ENCODE data around the gene CLPTM1L.
"Not testable (repeated sequence)": the region's sequence is repeated elsewhere in the genome, so short reads cannot be mapped to it uniquely, and the experiment has no call there.

DNA sequence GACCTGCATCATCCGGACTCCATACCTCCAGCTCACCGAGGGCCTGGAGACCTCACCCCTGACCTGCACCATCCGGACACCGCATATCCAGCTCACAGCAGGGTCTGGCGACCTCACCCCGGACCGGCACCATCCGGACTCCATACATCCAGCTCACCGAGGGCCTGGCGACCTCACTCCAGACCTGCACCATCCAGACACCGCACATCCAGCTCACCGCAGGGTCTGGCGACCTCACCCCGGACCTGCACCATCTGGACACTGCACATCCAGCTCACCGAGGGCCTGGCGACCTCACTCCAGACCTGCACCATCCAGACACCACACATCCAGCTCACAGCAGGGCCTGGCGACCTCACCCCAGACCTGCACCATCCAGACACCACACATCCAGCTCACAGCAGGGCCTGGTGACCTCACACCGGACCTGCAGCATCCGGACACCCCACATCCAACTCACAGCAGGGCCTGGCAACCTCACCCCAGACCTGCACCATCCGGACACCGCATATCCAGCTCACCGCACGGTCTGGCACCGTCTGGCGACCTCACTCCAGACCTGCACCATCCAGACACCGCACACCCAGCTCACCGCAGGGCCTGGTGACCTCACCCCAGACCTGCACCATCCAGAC, 60.4 kb downstream of the CLPTM1L start:
- TF ChIP-seq, protein P1, sequence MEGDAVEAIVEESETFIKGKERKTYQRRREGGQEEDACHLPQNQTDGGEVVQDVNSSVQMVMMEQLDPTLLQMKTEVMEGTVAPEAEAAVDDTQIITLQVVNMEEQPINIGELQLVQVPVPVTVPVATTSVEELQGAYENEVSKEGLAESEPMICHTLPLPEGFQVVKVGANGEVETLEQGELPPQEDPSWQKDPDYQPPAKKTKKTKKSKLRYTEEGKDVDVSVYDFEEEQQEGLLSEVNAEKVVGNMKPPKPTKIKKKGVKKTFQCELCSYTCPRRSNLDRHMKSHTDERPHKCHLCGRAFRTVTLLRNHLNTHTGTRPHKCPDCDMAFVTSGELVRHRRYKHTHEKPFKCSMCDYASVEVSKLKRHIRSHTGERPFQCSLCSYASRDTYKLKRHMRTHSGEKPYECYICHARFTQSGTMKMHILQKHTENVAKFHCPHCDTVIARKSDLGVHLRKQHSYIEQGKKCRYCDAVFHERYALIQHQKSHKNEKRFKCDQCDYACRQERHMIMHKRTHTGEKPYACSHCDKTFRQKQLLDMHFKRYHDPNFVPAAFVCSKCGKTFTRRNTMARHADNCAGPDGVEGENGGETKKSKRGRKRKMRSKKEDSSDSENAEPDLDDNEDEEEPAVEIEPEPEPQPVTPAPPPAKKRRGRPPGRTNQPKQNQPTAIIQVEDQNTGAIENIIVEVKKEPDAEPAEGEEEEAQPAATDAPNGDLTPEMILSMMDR (IDR thresholded peaks at IDR 0.05) = not testable (repeated sequence)
- TF ChIP-seq EZH2, EZH2phosphoT487 (IDR thresholded peaks at IDR 0.05): not testable (repeated sequence)

Measured in neural progenitor cell (in vitro differentiated cells).